Stimulated activated CD8-positive, alpha-beta memory T cell treated with anti-CD3 and anti-CD28 coated beads, Interleukin-4, amount 100 ng/mL, for 4 hours (primary cell): Measurements from ENCODE around the gene RAB10.
"Not testable (repeated sequence)": the region's sequence is repeated elsewhere in the genome, so short reads cannot be mapped to it uniquely, and the experiment has no call there.

Source experiments
- DNase-seq, 2 donors: peaks; one replicate each; pipeline ENCODE4 v3.0.0-alpha.2; 2020; ENCODE audit warnings: low read depth in 2 of 2, low spot score in 1 of 2

RAB10 gene

DNA sequence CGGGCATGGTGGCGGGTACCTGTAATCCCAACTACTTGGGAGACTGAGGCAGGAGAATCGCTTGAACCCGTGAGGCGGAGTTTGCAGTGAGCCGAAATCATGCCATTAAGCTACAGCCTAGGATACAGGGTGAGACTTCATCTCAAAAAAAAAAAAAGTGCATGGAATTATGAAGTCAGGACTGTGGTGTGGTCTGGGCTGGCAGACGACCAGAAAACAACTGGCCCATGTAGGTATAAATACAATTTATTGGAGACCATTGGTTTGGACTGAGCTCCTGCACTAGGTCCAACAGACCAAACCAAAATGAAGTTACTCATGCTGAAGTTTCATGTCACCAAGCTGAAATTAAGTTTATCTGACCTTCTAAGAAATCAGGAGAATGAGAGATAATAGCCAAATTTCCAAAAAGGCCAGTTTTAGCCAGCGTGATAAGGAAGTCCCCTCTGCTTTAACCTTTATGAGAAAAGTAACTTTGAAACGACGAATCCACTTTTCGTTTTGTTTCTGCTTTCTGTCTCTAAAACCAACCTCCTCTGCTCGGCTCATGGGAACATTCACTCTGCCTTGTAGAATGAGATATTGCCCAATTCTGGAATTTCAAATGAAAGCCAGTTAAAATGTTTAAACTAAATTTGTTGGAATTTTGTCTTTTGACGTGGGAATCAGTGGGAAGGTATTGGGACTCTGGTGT is 17.7 kb upstream of the RAB10 start:
- DNase-seq = no peak

DNA sequence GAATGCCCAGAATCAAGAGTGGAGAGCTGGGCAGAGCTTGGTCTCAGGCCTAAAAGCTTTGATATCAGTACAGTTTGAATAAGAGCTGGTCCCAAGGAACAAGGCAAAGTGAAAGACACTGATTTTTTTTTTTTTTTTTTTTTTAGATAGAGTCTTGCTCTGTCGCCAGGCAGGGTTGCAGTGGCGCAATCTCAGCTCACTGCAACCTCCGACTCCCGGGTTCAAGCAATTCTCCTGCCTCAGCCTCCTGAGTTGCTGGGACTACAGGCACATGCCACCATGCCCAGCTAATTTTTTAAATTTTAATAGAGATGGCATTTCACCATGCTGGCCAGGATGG is 17.2 kb upstream of the RAB10 start:
- not testable (repeated sequence) for DNase-seq

DNA sequence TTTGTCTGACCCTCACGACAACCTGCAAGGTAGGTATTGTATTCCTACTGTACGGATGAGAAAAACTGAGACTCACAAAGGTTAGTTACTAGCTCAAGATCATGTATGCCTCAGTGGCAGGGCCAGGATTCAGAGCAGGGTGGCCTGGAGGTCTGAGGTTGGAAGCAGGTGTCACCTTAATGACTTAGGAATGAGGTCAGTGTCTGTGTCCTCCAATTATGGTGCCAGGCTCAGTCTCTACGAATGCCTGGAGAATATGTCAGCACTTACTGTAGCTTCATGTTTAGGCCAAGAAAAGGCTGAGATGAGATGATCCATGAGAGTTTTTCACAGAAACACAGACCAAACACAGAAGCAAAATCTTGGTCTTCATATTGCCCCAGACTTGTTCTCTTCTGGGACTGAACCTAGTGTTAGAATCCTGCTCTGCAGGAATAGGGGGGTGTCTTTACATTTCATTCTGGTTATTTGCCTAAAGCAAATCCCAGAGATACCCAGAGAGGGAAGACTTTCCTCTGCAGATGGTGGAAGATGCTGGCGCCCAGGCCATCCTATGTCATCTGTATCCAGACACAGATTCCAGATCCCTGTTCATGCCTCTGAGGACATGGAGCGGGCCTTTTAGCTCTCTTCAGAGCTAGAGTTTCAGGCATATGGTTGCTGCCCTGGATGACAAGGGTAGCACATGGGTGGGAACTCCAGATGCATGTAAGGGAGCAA is 16.3 kb upstream of the RAB10 start:
- DNase-seq = no peak

DNA sequence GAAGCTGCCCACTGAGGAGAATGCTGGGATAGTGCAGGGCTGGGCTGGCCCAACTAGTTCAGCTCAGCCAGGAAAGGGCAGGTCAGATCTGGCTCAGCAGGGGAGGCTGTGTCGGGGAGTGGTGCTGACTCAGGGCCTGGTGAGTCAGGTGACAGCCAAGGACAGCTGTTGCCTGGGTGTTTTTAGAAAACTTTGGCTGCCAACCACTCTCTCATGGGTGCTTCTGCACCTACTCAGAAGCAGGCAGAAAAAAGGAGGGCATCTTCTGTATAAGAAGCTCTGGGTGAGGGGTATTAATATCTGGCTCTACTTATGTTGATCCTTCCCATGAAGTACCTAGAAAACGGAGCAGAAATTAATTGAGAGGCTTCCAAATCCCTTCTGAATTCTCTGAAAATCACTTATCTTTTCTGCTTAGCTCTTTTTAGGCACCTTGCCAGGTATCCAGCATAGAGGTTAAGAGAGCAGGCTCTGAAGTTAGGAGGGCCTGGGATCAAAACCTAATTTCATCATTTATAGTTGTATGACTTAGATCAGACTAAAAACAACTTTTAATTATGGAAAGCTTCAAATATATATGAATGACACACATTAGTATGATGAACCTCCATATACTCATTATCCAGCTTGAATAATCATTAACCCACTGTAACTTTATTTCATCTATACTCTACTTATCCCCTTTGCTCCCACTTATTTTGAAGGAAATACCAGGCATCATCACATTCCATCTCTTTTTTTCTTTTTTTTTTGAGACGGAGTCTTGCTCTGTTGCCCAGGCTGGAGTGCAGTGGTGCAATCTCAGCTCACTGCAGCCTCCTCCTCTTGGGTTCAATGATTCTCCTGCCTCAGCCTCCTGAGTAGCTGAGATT is 15.5 kb upstream of the RAB10 start:
- DNase-seq = peak in 1 of 2 donors; percentile 11

DNA sequence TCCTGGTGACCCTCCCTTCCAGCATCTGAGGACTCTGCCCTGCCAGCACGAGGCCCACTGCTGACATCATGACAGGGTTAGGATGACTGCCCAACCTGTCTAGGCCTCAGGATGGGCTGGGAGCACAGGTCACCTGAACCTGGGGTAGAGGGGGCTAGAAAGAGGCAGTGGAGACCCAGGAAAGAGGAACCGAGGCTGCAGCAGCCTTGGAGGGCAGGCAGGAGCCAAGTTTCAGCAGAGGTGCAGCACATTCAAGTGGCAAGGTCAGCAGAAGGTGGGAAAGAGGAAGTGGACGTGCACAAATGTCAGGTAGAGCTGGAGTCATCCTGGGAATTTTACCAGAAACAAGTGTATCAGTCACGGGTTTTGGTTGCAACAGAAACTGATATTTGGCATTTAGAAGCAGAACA is 13.6 kb upstream of the RAB10 start:
- no peak for DNase-seq

DNA sequence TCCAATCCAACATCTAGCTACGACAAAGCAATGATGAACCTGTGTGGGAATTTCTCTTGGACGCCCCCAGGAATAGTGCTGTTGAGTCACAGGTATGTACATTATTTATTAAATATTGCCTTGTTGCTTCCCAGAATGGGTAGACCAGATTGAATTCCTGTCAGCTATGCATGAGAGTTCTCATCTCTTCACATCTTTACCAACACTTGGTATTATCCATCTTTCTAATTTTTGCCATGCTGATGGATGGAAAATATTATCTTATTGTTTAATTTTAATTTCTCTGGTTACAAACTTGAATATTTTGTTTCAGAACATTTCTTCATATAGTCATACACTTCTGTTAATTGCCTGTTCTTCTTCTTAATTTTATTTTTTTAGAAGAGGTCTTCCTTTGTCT is 9.6 kb upstream of the RAB10 start:
- DNase-seq = no peak

DNA sequence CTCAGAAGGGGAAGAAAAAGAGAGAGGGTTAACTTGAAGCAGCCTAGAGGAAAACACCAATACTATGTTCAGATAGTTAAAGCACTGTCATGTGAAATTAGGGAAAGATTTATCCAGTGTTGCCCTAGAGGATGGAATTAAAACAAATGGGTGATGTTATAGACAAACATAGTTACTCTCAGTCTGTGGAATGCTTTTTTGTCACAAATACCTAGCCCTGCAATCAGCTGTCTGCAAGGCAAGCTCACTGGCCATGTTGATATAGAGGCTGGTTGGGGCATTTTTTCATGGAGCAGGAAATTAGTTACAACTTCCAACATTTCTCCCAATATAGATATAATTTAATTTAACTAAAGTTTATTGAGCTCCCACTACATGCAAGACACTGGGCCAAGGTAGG is 8.4 kb upstream of the RAB10 start:
- DNase-seq = no peak

DNA sequence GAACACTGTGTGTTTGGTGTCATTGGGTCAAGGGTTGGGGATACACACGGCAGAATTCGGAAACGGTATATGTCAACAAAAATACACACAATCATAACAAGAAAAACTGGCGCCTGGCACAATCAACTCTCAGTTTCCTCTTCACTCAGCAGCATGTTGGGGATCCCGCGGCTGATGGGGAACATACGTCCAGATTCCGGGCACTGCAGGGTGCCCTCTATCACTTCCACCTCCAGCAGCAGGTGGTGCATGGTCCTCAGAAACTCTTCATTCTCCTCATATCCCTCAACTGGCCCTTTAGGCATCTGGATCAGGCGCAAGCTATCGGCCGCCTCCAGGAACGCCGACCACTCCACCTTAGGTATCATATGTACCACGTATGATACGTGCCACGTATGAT is 5.8 kb upstream of the RAB10 start:
- DNase-seq = not testable (repeated sequence)

DNA sequence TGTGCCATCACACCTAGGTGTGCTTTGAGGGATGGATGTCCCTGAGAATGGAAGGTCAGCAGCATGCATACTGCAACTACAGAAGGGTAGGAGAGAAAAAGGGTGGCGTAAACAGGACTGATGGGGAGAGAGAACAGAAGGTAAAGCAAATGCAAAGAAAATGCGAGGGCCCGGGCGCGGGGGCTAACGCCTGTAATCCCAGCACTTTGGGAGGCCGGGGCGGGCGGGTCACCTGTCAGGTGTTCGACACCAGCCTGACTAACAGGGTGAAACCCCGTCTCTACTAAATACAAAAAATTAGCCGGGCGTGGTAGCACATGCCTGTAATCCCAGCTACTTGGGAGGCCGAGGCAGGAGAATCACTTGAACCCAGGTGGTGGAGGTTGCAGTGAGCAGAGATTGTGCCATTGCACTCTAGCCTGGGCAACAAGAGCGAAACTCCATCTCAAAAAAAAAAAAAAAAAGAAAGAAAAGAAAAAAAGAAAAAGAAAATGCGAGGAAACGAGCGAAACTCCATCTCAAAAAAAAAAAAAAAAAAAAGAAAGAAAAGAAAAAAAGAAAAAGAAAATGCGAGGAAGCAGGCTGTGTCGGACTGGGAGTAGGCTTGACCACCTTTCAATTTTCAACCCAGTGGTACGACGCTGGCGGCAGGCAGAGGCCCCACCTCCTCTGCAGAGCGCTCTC is 1.2 kb upstream of the RAB10 start:
- not testable (repeated sequence) for DNase-seq

DNA sequence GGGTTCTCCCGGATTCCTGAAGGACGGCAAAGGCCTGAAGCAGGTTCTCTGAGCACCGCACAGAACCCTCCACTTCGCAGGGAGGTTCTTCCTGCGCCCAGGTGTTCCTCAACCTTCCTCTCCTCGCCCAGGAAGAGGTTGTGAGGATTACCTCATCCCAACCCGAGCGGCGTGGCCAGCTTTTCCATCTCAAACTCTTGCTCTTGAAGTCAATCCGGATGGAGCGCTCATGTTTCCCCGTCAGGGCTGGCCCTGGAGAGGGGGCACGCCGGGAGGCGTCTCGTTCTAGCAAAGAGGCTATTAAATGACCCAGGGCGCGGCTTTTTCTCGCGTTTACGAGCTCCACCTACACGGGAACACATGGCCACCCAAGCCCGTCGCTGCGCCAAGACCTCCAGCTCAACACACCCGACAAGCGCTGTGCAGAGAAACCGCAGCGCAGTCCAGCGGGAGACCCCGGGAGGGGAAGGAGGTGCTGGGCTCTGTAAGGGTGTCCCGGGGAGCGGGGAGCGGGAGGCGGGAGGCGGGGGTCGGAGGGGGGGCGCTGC is 540 bp upstream of the RAB10 start:
- no peak for DNase-seq

DNA sequence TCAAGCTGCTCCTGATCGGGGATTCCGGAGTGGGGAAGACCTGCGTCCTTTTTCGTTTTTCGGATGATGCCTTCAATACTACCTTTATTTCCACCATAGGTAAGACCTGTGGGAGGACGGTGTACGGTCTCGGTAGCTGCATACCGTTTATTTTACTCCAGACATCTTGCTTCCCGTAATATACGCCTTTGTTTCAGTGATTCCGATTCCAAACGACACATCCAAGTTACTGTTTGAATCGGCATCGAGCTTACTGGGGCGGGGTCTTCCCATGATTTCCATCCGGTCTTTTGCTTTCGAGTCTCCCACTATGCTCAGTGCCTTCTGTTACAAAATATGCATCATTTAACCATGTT is 731 bp downstream of the RAB10 start:
- DNase-seq = no peak

DNA sequence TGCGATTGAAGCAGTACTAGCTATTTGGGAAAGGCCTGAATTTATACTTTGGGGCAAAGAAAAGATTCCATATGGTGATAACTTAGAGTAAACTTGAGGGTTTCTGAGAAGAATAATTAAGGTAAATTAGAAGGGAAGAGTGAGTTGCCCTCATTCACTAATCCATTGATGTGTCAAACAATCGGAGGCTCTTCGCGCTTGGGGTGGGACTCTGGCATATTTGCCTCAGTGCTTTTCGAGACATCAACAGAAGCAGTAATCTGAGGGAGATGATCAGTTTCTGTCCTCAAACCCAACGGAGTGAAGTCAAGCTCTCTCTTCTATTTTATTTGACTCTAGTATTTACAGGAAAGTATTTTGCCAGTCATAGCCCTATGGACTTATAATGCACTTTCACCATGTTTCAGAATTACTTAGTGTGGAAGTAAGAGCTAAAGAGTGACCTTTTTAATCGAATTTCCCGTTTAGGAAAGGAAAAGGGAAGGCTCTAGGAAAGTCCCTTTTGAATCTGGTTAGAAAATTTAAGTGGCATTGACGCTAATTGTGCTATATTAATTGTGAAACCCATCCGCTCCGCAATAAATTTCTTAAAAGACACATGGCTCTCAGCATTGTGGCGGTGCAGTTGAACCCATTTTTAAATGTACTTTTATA is 1.3 kb downstream of the RAB10 start:
- no peak for DNase-seq

DNA sequence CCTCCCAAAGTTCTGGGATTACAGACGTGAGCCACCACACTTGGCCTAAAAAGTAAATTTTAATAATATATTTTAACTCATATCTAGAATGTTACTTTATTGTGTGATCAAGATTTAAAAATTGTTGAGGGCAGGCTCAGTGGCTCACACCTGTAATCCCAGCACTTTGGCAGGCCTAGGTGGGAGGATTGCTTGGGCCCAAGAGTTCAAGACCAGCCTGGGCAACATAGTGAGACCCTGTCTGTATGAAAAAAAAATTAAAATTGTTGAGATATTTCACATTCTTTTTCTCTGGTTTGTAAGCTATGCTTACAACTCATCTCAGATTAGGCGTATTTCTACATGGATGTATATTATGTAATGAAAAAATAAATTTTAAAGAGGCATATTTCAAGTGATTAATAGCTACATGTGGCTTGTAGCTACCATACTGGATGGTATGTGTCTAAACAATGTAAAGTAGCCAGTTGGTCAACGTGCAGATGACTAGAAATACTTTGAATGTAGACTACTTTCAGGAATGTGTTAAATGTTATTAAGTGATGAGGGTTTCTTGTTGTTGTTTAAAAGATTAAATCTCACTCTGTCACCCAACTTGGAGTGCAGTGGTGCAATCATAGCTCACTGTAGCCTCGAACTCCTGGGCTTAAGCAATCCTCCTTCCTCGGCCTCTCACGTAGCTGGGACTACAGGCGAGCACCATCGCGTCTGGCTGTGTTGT is 5.9 kb downstream of the RAB10 start:
- no peak for DNase-seq

DNA sequence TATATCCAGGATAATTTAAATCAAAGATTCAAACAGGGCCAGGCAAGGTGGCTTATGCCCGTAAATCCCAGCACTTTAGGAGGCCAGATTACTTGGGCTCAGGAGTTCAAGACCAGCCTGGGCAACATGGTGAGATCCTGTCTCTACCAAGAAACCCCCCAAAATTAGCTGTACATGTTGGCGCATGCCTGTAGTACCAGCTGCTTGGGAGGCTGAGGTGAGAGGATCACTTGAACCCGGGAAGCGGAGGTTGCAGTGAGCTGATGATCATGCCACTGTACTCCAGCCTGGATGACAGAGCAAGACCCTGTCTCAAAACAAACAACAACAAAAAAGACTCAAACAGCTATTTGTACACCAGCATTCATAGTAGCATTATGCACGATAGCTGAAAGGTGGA is 9.2 kb downstream of the RAB10 start:
- no peak for DNase-seq

DNA sequence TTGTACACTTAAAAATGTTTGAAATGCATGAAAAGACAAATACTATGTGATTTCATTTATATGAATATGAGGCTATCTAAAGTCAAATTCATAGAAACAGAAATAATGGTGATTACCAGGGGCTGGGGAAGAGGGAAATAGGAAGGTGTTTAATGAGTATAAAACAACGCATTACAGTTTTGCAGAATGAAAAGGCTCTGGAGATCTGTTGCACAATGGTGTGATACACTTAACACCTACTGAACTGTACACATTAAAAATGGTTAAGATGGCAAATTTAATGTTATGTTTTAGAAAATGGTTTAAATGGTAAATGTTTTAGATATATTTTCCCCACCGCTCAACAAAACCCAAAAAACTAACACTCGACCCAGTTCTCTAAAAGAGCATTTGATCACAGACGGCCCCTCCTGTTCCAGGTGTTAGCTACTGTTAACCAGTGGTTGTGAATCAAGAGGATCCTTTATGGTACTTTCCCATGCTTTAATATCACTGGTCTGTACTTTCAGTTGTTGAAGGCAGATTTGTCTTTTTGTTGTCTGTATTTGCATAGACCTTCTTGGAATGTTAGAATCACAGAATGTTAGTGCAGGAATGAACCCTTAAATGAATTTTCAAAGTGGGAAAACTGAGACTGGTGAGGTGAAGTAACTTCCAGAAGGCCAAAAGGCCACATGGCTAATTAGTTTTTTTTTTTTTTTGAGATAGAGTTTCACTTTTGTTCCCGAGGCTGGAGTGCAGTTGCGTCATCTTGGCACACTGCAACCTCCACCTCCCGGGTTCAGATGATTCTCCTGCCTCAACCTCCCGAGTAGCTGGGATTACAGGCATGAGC is 10.2 kb downstream of the RAB10 start:
- DNase-seq = no peak

DNA sequence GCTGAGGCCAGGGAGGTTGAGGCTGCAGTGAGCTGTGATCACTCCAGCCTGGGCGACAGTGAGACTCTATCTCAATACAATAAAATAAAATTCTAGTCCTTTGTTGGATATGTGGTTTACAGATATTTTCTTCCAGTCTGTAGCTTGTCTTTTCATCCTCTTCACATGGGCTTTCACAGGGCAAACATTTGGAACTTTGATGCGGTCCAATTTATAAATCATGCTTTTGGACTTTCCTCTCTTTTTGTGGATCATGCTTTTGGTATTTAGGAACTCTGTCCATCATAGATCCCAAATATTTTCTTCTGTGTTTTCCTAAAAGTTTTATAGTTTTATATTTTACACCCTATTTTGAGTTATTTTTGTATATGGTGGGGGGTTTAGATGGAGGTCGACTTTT is 14.9 kb downstream of the RAB10 start:
- no peak for DNase-seq

DNA sequence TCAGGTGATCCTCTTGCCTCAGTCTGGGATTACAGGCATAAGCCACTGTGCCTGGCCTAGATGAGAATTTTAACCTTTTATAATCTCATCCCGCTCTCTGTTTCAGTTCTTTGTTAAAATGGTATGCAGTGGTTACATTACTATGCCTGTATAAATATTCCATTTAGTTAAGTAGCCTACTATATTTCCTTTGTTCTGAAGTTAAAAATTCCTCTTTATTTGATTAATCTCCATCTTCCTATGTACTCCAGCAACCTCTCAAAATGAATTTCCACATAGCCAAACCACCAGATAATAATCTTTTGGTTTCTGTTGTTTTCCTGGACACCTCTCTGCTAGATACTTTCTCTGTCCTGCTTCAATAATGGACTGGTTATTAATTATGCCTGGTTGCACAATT is 15.8 kb downstream of the RAB10 start:
- no peak for DNase-seq

DNA sequence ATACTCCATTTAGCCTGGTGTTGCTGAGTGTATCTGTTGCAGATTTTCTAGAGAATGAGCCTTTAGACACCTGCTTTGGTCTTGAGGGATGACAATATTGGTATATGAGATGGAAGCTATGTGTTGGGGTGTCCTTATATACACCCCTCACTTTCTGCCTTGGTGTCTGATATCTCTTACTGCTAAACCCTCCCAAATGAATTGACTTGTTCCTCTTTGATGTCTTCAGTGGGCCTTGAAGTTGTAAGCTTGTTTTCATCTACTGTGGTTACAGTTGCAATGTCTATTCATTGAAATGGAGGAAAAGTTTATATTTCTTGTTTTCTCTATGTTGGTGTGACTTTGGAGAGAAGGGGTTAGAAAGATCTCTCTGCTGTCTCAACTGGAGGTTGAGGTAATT is 18.9 kb downstream of the RAB10 start:
- DNase-seq = no peak

DNA sequence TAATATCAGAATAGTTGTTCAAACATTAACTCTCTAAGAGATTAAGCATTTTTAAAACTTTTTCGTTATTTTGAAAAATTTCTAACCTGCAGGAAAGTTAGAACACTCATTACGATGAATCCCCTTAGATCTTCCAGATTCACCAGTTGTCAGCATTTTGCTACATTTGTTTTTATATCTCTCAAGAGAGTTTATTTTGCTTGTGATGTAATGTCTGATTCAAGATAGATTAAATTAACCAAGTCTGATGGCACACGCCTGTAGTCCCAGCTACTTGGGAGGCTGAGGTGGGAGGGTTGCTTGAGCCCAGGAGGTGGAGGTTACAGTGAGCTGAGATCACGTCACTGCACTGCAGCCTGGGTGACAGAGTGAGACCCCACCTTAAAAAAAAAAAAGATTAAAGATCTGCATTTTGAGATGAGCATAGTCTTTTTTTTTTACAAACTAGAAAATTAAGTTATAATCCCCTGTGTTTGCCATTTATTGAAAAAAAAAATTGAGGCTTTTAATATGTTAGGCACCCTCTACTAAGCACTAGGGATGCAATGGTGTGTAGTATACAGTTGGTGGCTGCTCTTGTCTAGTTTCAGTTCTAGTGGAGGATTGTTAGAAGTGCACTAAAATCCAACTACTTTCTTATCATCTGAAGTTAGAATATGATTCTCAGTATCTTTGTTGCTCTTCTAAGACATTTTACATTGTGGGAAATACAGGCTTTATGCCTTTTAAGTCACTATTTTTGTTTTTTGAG is 20.9 kb downstream of the RAB10 start:
- no peak for DNase-seq
